AG09319 (cell line): ENCODE measurements around the gene MROH8.
"Not testable (repeated sequence)": the region's sequence is repeated elsewhere in the genome, so short reads cannot be mapped to it uniquely, and the experiment has no call there.

ENCODE experiments used
- DNase-seq: peaks from one replicate; pipeline ENCODE4 v3.0.0-alpha.2; 2010; ENCODE audit warnings: low read depth; ENCODE audit errors: extremely low read depth
- TF ChIP-seq, protein P1 (sequence below): IDR thresholded peaks from 2 replicates; pipeline ENCODE4 v1.5.1; 2011; ENCODE audit warnings: low read depth, mild to moderate bottlenecking, inconsistent platforms, low read length, moderate library complexity

The MROH8 gene

DNA sequence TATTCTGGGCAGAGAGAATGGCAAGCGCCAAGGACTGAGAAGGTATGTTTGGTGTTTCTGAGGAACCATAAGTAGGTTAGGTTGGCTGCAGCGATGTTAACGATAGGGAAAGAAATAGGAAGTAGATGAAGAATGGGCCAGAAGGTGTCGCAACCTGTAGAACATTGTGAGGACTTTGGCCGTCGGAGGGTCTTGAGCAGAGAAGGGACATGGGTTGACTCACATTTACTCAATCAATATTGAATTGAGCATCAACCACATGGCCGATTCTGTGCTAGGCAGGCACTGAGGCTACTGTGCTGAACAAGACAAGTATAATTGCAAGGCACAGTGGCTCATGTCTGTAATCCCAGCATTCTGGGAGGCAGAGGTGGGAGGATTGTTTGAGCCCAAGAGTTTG is 27.1 kb downstream of the MROH8 start:
- TF ChIP-seq, protein P1, sequence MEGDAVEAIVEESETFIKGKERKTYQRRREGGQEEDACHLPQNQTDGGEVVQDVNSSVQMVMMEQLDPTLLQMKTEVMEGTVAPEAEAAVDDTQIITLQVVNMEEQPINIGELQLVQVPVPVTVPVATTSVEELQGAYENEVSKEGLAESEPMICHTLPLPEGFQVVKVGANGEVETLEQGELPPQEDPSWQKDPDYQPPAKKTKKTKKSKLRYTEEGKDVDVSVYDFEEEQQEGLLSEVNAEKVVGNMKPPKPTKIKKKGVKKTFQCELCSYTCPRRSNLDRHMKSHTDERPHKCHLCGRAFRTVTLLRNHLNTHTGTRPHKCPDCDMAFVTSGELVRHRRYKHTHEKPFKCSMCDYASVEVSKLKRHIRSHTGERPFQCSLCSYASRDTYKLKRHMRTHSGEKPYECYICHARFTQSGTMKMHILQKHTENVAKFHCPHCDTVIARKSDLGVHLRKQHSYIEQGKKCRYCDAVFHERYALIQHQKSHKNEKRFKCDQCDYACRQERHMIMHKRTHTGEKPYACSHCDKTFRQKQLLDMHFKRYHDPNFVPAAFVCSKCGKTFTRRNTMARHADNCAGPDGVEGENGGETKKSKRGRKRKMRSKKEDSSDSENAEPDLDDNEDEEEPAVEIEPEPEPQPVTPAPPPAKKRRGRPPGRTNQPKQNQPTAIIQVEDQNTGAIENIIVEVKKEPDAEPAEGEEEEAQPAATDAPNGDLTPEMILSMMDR: no peak
- no peak for DNase-seq

DNA sequence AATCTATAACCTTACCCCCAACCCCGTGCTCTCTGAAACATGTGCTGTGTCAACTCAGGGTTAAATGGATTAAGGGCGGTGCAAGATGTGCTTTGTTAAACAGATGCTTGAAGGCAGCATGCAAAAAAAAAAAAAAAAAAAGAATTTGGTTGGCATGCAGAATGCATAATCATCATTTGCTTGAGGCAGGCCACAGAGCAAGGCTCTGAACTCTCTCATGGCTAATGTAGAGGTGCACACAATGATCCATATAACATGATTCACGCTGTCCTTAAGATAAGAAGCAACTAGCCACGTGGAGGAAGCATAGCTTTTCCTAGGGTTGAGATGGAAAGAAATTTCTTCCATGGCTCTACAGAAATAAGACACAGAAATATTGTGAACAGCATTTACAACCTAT is 27.8 kb downstream of the MROH8 start:
- no peak for DNase-seq
- TF ChIP-seq, protein P1: no peak

DNA sequence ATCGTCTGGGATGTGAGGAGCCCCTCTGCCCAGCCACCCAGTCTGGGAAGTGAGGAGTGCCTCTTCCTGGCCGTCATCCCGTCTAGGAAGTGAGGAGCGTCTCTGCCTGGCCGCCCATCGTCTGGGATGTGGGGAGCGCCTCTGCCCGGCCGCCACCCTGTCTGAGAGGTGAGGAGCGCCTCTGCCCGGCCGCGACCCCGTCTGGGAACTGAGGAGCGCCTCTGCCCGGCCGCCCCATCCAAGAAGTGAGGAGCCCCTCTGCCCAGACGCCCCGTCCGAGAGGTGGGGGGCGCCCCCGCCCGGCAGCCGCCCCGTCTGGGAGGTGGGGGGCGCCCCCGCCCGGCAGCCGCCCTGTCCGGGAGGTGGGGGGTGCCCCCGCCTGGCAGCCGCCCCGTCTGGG is 28.5 kb downstream of the MROH8 start:
- not testable (repeated sequence) for DNase-seq

DNA sequence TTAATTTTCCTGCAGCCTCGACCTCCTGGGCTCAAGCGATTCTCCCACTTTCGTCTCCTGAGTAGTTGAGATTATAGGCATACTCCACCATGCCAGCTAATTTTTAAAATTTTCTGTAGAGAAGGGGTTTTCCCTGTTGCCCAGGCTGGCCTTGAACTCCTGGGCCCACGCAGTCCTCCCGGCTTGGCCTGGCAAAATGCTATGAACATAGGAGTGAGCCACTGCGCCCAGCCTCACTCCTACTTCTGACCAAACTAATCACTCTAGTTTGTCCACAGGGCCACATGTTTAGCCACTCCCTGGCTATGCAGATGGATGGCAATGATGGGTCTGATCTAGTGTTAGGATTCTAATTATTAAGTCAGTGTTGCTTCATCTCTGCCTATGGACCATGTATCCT is 32.1 kb downstream of the MROH8 start:
- TF ChIP-seq, protein P1: no peak
- no peak for DNase-seq

DNA sequence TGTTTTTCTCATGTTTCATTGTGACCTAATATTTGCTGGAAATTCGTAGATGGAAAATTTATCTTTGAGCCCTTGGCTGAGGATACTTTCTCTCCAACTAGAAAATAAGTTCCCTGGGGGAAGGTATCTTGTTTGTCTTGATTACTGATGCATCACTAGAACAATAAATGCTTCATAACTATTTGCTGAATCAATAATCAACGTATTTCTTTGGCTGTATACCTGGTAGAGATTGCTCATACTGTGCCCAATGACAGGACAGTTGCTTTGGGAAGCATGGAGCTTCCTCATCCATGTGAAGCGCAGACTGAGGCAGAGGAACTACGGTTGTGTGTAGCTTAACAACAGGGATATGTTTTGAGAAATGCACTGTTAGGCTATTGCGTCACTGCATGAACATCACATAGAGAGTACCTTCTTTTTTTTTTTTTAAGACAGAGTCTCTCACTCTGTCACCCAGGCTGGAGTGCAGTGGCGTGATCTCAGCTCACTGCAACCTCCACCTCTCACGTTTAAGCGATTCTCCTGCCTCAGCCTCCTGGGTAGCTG is 34.4 kb downstream of the MROH8 start:
- no peak for DNase-seq
- TF ChIP-seq, protein P1: no peak

DNA sequence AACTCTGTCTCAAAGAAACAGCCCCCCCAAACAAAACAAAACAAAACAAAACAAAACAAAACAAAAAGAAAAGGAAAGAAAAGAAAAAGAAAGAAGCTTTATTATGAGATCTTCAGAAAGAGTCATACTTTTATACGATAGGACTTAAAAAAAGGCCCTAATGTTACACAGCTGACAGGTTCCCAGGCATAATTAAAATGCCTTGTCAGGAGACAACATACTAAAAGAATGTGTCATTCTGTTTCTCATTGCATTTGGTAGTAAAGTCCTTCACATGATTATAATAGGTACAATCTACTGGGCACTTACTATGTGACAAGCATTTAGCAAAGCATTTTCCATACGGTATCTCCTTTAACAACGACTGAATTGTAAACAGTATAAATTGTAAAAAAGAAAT is 36.6 kb downstream of the MROH8 start:
- DNase-seq: no peak
- TF ChIP-seq, protein P1: no peak

DNA sequence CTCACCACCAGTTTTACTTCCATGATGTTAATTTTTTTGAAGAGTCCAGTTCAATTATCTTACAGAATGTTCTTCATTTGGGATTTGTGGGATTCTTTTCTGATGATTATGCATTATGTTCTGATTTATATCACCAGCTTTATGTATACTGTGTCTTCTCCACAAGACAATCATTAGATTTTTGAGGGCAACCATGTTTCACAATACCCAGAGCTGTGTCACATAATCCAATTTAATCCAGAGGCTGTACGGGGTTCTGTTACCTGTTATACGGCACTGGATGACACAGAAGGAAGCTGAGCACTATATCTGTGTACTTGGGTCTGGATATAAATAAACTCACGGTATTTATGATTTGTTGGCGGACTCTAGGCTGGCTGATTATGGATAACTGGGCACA is 41.8 kb downstream of the MROH8 start:
- TF ChIP-seq, protein P1: no peak
- no peak for DNase-seq

DNA sequence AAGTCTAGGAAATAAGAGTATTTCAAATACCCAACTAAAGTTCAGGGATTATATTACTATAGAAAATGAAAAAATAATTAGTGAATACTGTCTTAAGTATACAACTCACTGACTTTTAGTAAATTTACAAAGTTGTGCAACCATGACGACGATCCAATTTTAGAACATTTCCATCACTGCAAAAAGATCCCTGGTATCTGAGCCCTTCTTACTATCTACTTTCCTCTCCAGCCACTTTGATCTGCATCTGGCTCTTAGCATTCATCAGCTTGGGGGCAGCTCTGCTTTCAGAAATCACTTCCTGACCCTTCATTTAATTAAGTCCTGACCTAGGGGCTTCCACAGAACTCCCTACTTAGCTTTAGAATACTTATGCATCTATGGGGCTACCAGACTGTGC is 45.4 kb downstream of the MROH8 start:
- DNase-seq: no peak
- TF ChIP-seq, protein P1: no peak
